ENCODE data around the gene ABCC3. TPM values are rescaled to one million over a fixed set of nuclear protein-coding genes. Genes with fewer than 3 reads are reported as not detected.

Gene ABCC3
- total RNA-seq, 1 donor from 2014 or later, result 1.2 TPM

DNA sequence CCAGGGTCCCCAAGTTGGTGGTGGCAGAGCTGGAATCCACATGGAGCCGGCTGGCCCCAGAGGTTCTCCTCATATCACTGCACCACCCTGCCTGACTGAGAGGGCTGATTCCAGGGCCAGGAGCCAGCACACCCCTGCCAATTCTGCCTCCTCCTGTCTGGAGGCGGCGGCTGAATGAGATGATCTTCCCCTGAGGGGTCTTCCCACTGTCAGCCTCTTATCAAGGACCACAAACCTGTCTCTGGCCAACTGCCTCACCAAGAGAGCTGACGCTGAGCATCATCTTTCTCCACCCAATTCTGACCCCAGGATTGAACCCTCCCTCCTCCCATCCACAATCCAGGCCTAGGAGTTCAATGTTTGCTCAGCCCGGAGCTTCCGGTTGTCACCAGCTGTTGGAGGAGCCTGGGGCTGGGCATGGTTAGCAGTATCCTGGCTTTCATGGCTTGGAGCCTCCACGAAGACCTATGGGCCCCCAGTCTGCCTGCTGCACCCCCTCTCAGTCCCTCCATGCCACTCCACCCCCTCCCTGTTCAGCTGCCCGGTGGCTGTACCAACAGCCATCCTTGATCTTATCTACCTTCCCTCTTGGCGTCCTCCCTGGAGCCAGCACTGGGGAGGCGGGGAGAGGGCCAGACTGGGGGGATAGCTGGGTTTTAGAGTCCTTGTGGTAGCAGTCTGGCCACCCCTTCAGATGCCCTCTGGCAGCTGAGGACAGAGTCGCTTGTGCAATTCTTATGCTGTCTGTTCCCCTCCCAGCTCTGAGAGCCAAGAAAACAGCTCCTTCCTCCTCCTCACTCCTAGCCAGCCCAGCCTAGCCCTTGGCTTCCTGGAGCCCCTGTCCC lies 25.6 kb downstream of the ABCC3 start:
- peak overlapping the region; percentile 47 for H3K27ac Mint-ChIP-seq
- peaks cover 1% of the 10 kb centered on the region for H3K27me3 Mint-ChIP-seq (ENCODE audit: low read depth)
- H3K4me3 Mint-ChIP-seq, result no peak overlapping the region
- H3K9me3 Mint-ChIP-seq, result no peaks in the 10 kb centered on the region
- H3K36me3 Mint-ChIP-seq, result no peaks in the 10 kb centered on the region
- TF ChIP-seq, protein P1, sequence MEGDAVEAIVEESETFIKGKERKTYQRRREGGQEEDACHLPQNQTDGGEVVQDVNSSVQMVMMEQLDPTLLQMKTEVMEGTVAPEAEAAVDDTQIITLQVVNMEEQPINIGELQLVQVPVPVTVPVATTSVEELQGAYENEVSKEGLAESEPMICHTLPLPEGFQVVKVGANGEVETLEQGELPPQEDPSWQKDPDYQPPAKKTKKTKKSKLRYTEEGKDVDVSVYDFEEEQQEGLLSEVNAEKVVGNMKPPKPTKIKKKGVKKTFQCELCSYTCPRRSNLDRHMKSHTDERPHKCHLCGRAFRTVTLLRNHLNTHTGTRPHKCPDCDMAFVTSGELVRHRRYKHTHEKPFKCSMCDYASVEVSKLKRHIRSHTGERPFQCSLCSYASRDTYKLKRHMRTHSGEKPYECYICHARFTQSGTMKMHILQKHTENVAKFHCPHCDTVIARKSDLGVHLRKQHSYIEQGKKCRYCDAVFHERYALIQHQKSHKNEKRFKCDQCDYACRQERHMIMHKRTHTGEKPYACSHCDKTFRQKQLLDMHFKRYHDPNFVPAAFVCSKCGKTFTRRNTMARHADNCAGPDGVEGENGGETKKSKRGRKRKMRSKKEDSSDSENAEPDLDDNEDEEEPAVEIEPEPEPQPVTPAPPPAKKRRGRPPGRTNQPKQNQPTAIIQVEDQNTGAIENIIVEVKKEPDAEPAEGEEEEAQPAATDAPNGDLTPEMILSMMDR (IDR thresholded peaks at IDR 0.05; ENCODE audit: unreplicated experiment), result no peak
- peaks cover 25% of the 10 kb centered on the region for H3K4me1 Mint-ChIP-seq
- no peak for DNase-seq (ENCODE audit: low spot score in 2 of 2, unreplicated experiment in 2 of 2)

DNA sequence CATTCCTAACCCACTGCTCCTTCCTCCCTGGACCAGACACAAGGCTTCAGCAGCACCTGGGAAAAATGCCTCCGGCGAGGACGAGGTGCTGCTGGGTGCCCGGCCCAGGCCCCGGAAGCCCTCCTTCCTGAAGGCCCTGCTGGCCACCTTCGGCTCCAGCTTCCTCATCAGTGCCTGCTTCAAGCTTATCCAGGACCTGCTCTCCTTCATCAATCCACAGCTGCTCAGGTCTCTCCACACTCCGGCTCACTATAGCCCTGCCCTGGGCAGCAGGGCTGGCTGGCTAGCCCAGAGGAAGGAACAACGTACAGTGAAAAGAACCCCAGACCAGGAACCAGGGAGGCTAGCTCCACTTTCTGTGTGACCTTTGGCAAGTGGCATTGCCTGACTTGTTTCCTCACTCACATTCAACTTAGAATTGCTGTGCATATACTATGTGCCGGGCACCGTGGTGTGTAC lies 26.2 kb downstream of the ABCC3 start:
- no peaks in the 10 kb centered on the region for H3K36me3 Mint-ChIP-seq
- H3K4me1 Mint-ChIP-seq, result peaks cover 25% of the 10 kb centered on the region
- H3K27ac Mint-ChIP-seq, result no peak overlapping the region
- no peak for DNase-seq (ENCODE audit: low spot score in 2 of 2, unreplicated experiment in 2 of 2)
- H3K9me3 Mint-ChIP-seq, result no peaks in the 10 kb centered on the region
- H3K27me3 Mint-ChIP-seq (ENCODE audit: low read depth), result peaks cover 1% of the 10 kb centered on the region
- H3K4me3 Mint-ChIP-seq, result no peak overlapping the region
- TF ChIP-seq, protein P1 (IDR thresholded peaks at IDR 0.05; ENCODE audit: unreplicated experiment), result no peak

DNA sequence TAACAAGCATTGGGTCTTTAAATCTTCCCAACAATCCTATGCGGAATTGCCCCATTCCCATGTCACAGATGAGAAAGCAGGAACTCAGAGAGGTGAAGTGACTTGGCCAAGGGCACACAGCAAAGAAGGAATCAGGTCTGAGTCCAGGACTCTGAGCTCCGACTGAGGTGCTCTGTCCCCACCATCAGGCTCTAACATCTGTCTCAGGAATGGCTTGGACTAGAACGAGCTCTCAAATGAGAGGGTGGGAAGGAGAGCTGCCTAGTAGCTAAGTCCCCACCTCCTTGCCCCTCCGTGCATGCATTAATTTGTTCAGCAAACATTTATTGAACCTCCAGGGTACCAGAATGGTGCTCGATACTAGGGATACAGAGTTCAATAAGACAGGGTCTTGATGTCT lies 26.7 kb downstream of the ABCC3 start:
- Mint-ChIP-seq H3K4me3 (no peak overlapping the region), H3K27ac (no peak overlapping the region), H3K9me3 (no peaks in the 10 kb centered on the region), H3K4me1 (peaks cover 25% of the 10 kb centered on the region), H3K27me3 (ENCODE audit: low read depth) (peaks cover 1% of the 10 kb centered on the region), H3K36me3 (no peaks in the 10 kb centered on the region)
- TF ChIP-seq, protein P1 (IDR thresholded peaks at IDR 0.05; ENCODE audit: unreplicated experiment), result no peak
- no peak for DNase-seq (ENCODE audit: low spot score in 2 of 2, unreplicated experiment in 2 of 2)

DNA sequence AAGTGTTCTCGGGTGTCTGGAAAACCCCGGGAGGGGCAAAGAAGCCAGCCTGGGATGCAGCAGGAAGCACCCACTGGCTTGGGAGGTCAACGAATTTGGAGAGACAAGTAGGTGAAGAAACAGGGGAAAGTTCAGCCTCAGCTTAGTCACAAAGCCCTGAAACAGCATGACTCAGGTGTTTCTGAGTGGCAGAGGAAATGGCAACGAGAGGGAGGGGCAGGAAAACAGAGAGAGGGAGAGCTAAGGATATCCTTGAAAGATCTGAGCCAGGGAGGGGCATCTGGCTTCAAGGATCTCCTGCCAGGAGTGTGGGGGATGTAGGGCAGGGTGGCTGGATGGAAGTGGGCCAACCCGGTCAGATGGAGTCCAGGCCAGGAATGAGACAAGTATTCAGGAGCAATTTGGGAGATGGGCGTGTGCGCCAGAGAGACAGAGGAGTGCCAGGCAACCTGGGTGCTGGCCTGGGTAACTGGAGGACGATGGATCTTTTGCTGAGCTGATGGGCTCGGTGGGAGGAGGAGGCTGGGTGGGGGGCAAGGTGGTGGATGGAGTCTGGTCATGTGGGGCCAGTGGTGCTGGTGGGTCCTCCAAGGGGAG lies 27.2 kb downstream of the ABCC3 start:
- Mint-ChIP-seq H3K27ac (peak overlapping the region; percentile 69), H3K4me1 (peaks cover 25% of the 10 kb centered on the region), H3K4me3 (no peak overlapping the region), H3K36me3 (no peaks in the 10 kb centered on the region), H3K9me3 (no peaks in the 10 kb centered on the region), H3K27me3 (ENCODE audit: low read depth) (peaks cover 1% of the 10 kb centered on the region)
- TF ChIP-seq, protein P1 (IDR thresholded peaks at IDR 0.05; ENCODE audit: unreplicated experiment), result no peak
- DNase-seq (ENCODE audit: low spot score in 2 of 2, unreplicated experiment in 2 of 2), result no peak

DNA sequence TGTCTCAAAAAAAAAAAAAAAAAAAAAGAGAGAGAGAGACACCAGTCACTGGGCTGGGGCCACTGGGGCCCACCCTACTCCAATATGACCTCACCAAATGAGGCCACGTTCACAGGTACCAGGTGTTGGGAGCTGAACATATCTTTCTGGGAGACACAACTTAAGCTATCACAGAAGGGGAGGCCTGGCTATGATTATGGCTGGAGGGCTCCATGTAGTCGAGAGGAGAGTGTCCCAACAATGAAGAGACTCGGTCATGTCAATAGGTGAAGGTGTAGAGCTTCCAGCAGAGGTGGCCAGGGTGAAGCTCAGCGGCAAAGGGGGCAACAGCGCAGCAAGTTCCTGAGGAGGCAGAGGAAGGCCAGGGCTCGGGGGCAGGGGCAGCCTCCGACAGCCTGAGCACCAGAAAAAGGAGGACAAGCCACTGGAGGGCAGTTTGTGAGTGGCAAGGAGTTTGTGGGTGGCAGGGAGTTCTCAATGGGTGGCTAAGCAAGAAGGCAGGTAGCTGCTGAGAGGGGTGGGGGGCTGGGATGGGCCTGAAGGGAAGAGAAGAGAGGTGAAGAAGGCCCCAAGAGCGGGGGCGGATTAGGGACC lies 28.0 kb downstream of the ABCC3 start:
- no peak for DNase-seq (ENCODE audit: low spot score in 2 of 2, unreplicated experiment in 2 of 2)
- Mint-ChIP-seq H3K27me3 (ENCODE audit: low read depth) (peaks cover 1% of the 10 kb centered on the region), H3K27ac (no peak overlapping the region), H3K4me3 (no peak overlapping the region), H3K9me3 (no peaks in the 10 kb centered on the region), H3K36me3 (no peaks in the 10 kb centered on the region), H3K4me1 (peaks cover 25% of the 10 kb centered on the region)
- TF ChIP-seq, protein P1 (IDR thresholded peaks at IDR 0.05; ENCODE audit: unreplicated experiment), result no peak

Measured in mesothelial cell of epicardium (in vitro differentiated cells).